NCI-H82 (cell line): ENCODE data around the gene LHCGR.
"Not testable (repeated sequence)": the region's sequence is repeated elsewhere in the genome, so short reads cannot be mapped to it uniquely, and the experiment has no call there.

Experiments used
- DNase-seq: peaks from one replicate; lab custom pipeline; 2025; lab: John Stamatoyannopoulos, UW

Gene LHCGR

DNA sequence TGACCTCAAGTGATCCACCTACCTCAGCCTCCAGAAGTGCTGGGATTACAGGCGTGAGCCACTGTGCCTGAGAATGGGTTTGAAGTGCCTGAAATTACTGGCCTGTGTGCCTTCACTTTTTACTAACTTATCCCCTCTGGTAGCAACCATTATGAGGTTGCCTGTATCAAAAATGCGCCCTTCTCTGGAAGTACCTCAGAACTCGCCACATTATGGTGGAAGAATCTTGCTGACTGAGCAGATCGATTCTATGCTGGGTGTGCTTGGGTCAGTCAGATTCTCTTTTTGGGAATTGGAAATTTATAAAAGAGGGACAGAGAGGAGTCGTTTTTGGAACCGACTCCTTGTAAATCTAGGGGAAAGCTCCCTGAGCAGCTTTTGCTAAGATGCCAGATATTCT lies 8.2 kb downstream of the LHCGR start:
- no peak for DNase-seq

DNA sequence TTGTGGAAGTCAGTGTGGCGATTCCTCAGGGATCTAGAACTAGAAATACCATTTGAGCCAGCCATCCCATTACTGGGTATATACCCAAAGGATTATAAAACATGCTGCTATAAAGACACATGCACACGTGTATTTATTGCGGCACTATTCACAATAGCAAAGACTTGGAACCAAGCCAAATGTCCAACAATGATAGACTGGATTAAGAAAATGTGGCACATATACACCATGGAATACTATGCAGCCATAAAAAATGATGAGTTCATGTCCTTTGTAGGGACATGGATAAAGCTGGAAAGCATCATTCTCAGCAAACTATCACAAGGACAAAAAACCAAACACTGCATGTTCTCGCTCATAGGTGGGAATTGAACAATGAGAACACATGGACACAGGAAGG lies 16.3 kb downstream of the LHCGR start:
- DNase-seq: not testable (repeated sequence)

DNA sequence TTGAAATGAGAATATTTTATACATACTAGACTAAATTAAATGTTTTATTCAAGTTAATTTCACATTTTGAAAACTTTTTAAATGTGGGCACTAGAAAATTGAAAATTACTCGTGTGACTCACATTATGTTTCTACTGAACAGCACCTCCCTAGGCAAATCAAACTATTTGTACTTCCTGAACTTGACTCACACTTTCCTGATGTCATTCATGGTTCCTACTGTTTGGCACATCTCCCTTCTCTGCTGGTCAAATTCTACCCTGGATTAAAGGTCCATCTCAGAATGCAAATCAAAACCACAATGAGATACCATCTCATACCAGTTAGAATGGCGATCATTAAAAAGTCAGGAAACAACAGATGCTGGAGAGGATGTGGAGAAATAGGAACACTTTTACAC lies 16.7 kb downstream of the LHCGR start:
- DNase-seq: no peak

DNA sequence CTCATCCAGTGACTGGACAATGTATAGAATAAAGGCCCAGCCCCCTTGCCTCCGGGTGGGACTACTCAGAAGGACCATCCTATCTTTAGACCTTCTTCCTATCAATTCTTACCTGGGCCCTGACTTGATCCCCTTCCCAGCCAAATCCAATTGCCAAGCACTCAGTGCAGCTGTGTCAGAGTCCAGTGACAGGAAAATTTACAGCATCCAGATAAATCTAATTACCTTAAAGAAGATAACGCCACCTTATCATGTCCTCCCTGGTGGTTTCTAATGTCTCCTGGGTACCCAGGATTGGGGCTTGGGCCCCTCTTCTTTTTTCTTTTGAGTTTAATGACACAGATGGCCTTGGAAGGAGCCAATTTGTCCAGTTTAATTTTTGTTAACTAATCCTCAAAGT lies 19.3 kb downstream of the LHCGR start:
- DNase-seq: peak; percentile 96

DNA sequence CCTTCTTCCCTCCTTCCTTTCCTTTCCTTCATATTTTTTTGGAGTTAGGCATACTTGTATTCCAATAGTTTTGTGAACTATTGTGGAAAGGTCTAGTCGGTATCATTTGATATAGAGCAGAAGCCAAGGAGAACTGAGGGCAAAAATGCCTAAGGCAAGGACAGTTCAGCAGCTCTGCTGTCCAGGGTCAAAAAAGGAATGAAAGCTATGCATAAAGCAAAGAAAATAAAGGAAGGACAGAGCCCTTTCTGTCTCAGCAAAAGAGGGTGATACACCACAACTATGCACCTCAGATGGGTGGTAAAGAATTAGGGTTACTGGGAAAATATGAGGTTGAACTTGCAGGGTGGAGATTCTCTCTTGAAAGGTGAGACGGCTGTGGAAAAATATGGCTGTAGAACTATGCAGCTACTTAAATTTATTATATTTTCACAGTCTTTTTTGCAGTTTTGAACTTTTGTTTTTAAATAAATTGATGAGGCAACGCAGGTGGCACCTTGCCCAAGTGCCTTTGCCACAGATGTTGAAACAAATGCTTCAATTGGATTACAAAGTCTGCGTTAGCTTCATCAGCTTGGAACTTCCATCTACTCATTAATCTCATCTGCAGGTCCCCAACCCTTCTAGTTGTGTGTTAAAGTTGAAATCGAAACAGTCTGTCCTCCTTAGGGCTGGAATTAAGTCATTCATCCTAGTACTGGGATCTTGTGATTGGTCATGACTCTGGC lies 20.8 kb downstream of the LHCGR start:
- peak; percentile 79 for DNase-seq

DNA sequence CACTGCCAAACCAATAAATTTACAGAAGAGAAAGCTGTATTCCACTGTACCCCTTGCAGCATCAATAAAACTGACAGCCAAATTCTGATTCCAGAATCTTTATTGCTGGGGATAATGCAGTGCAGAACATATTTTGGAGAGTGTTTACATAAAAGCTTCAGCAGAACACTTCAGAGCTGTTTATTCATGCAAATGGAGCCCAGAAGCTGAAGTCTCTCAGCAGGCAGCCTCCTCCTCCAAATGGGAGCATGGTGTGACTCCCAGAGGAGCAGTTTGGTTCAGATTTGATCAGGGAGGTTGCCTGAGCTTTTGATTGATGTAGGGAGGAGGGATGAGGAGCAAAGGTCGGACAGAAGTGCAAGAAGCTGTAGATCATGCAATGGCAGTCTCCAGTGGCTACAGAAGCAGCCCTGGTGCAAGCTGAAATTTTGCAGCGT lies 22.4 kb downstream of the LHCGR start:
- DNase-seq: no peak

DNA sequence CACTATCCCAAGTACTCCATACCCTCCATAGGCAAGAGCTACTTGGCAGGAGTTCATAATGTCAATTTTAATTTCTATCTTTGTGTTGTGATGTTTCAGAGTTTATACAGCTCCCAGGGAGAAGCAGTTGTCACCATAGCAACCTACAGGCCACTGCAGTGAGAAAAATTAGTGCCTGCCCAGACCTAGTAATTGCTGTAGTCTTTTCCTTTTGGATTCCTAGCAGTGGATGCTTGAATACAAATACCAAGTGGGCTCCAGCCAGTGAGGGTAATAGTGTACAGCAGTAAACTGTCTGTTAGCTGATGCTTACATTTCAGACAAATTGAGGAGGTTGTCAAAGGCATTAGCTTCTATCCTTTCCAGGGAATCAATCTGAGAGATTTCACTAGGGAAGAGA lies 26.7 kb downstream of the LHCGR start:
- DNase-seq: no peak

DNA sequence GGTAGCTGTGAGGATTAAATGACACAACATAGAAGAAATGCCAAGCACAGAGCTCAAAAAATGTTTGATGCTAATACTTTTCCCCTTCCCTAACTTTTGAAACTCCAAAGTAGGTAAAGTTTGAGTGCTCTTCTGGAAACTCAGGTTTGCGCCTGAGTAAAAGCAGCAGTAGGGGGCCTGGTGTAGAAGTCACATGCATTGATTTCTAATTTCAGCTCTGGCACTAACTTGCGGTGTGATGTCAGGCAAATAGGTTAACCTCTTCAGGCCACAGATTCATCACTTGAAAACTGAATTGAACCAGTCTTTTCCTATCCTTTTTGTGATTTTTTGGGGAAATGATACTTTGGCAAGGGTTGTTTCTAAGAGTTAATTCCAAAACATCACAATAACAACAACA lies 27.2 kb downstream of the LHCGR start:
- DNase-seq: no peak

DNA sequence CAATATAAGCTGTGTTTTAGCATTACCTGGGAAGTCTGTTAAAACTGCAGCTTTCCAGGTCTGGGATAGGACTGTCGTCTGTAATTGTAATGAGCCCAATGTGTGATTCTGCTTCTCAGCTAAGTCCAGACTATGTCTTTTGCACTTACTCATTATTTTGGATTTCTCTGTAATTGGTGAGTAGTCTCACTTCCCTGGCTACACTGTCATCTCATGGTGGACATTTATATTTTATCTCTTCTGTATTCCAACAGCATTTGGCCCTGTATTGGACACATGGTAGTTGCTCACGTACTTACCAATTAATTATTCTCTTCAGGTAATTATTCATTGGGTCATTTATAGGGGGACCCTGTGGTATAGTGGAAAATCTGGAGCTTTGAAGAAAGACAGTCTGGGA lies 28.0 kb downstream of the LHCGR start:
- DNase-seq: no peak

DNA sequence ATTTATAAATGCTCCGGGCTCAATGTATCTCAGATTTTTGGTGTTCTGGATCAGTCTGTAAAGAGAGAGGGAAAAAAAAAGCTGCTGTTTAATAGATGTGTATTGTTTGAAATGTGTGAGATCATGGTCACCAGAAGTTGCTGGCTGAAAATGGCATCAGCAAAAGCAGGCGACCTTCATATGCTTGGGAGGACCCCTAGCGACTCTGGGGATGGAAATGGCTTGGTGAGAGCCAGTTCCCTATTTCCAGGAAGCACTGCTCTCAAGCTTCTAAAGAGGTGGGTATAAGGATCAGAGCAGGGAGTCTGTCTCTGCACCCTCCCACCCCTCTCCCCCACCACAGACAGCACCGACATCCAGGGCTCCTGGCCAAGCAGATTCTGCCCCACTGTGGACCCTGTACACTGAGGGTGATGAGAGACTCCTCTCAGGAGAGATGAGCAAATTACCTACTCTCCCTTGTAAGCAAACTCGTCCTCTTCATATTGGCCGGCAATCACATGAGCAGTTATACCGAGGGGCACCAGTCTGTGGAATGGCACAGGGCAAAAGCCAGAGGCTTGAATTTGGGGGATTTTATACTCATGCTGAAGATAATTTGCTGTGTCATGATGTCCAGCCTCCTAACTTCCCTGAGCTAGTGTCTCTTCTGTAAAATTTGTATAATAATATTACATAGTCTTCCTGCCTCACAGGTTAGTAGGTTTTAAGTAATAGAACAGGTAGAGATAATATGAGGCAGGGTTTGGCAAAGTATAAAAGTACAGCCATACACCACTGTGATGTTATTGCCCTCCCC lies 29.6 kb downstream of the LHCGR start:
- DNase-seq: no peak

DNA sequence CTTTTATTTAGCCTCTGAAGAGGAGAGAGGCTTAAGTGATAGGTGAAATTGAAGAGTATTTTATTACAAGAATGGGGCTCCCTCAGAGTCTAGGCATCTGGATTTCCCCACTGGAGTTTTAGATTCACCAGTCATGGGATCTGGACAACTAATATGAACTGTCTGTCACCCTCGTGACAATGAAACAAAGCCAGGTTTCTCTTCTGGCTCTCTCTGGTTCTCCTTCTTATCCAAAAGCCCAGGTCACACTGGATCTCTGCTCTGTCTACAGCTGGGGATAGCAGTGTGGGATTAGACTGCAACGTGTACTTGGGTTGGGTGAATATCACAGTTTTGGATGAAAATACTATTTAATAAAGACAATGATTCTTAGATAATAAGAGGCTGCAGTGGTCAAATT lies 31.2 kb downstream of the LHCGR start:
- DNase-seq: no peak

DNA sequence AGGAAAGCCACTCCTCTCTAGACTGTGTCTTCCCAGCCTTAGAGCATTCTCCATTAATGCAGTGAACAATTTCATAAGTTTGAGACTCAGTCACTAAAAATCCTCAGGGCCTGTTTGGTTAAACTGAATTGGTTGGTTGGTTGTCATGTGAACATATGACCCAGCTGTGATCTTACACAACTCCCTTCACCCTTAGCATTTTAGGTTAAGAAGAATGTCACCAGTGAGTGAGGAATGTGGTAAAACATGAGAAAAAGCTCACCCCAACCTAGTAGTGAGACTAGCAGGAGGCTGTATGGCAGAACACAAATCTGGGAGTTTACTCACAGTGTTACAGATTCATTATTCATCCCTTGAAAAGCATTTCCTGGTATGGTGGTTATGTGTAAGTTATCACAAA lies 32.4 kb downstream of the LHCGR start:
- no peak for DNase-seq

DNA sequence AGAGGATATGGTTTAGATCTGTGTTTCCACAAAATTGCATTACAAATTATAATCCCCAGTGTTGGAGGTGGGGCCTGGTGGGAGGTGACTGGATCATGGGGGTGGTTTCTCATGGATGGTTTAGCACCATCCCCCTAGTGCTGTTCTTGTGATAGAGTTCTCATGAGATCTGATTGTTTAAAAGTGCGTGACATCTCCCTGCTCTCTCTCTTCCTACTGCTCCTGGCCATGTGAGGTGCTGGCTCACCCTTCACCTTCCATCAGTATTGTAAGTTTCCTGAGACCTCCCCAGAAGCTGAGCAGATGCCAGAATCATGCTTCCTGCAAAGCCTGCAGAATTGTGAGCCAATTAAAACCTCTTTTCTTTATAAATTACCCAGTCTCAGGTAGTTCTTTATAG lies 33.1 kb downstream of the LHCGR start:
- no peak for DNase-seq

DNA sequence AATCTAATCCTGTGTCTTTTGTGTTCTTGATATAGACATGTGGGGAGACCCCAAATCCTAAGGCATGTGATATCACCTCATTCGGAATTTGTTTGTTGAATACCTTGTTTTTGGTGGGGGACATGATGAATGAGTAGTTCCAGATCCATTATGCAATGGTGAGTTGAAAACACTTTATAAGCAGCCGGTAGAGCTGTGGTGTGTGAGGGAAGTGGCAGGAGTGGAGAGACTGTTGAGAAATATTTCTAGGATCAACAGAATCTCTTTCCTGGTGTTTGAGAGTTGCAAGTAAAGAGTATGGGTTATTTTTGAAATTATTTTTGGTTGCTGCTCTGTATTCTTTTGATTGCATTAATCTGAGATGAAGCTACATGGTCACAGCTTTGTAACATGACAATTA lies 34.4 kb downstream of the LHCGR start:
- no peak for DNase-seq

DNA sequence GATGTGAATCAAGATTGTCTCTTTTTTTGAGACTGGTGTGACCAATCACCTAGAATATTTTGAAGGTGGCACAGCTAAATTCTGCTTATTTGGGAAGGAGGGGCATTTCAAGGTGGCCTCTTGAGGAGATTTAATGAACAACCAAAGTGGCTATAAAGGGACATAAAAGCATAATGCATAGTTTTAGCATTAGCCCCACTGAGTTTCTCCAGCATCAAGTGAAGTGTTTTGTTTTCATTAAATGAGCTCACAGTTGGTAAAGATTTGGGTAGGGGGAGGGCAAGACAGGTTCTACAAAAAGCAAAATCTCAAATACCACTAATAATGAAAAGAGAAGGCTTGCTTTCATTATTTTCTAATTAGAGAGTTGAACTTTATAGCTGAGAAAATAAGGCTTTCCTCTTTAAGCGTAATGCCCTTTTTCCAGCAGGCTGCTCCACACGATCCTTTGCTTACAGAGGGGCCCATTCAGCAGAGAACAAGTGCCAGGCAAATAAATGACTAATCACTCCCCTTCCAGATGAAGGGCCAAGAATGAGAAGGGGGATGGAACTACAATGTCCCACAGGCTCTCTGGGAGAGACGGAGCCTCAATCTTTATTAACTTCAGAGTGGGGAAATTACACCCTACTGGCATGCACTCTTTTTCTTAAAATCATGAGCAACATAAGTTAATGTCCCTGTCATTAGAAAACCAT lies 35.9 kb downstream of the LHCGR start:
- DNase-seq: no peak

DNA sequence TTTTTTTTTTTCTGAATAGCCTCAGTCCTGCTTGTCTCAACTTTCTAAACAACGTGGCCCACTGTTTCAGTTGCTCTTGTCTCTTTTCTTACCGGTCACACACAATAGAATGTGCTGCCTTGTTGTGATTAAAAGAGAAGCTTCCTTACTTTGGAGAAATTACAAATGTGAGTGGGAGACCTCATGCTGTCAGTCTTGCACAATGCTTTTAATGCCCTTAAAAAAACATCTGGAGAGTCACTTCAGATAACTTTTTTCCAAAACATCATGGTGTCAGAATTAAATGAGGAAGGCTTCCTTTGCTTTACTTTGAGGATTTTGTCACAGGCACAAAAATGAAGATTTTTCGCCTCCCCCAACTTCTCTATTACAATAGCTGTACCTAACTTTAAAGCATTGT lies 37.7 kb downstream of the LHCGR start:
- no peak for DNase-seq

DNA sequence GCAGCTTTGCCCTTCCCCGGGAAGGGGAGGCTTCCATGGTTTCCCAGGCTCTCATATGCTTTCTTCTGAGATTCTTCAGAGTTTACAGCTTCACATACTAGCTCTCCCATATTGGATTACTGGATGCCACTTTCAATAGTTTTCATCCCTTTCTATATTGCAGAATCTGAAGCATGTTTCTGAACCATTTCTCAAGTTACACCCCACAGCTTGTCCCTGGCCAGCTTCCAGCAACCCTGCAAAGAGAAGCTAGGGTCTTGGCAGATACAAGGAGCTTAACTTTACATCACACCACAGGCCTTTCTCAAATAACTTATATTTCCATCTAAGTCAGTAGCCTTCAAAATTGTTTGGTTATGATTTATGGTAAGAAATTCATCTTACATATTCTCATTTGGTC lies 39.6 kb downstream of the LHCGR start:
- DNase-seq: no peak

DNA sequence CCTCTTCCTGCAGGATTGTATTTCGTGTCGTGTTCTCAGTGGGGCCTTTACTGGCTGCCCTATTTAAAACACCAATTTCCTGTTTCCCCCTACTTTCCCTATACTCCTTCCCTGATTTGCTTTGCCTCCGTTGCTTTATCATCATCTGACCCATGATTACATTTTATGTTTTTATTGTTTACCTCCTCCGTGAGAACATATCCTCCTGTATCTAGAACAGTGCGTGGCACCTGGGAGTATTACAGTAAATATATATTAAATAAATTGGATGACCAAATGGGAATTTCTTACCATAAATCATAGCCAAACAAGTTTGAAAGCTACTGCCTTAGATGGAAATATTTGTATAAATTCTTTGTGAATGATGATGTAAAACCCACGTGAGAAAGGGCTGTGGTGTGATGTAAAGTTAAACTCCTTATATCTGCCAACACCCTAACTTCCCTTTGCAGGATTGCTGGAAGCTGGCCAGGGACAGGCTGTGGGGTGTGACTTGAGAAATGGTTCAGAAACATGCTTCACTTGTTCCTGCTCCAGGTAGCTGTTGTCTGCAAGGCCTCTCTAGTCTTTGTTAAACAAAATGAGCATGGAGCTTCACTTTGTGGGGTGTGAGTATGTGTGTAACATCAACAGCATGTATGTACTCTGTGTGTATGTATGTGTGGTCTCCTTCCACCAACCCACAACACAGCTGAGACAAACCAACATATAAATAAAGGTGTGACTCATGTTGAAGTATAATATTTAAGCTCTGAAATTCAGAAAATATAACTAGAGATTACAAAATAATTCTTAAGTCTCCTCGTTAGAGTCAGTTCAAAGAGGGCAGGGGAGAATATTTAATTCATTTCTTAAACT lies 40.3 kb downstream of the LHCGR start:
- DNase-seq: no peak

DNA sequence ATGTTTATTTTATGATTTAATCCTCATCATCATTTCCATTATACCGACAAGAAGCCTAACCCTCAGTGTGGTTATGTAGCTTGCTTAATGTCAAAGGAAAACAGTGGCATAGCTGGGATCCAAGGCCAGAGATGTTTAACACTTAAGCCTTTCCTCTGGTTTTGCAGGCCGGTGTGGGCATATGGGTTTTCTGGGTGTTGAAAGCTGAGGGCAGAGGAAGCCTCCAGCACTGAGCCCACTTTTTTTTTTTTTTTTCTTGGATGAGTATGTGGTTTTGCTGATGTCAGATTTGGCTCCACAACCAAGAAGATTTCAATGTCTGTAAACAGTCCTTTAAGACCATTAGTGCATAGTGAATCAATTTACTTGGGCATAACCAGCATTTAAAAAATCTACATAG lies 41.3 kb downstream of the LHCGR start:
- no peak for DNase-seq

DNA sequence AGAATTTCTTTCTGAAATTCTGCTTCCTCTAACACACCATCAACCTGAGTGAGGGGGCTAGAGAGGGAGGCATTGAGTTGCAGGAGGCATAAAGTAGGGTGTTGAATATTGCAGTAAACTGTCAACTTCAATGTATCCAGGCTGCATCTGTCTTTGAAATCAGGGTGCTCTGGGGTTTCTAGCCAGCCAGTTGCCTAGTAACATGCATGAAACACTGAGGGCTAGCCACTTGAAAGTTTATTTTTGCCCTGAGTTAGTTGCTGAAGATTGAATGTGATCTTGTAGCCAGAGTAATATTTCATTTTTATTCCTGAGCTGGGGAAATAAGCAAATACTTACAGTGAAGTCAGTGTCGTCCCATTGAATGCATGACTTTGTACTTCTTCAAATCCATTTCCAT lies 41.9 kb downstream of the LHCGR start:
- DNase-seq: no peak

DNA sequence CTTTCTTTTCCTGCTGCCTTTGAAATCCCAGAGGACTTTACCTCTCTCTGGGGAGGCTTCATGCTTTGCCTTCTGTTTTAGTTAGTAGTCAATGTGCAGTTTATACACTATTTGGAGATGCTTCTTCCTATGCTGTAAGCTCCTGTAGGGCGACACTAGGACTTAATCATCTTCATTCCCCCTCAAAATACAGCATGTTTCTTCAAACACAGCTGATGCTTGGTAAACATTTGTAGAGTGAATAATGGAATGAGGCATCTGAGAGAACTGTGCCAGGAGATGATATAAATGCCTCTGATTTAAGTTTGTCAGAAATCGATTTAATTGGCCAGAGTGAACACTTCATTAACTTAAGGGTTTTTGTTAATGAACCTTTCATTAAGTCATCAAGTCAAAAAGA lies 43.4 kb downstream of the LHCGR start:
- DNase-seq: no peak

DNA sequence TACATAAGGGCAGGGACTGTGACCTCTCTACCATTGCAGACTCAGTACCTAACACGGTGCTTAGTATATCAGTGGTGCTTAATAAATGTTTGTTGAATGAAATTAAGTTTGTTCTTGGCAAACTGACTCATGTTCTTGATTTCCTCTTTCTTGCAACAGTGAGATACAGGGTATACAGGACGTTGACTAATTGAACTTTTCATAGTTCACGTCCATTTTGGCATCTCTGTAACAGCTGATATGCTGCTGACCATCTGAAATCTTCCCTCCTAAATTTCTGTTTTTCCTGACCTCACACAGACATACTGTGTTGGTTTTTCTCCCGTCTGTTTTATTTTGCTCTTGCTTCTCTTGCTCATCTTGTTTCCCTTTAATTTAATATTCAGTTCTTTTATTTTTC lies 44.2 kb downstream of the LHCGR start:
- no peak for DNase-seq
